Measurements from ENCODE around the gene LHX3.

The LHX3 gene

GRCh38 chr9:136229096-136230065 is 24.5 kb upstream of the LHX3 start:
- FAIRE-seq, result no peak

GRCh38 chr9:136228107-136228875 is 23.4 kb upstream of the LHX3 start:
- FAIRE-seq (no peak), DNase-seq (ENCODE audit: extremely low spot score, insufficient read length, low read depth) (no peak)

More at GRCh38 chr9:136229096-136230065, 24.5 kb upstream of the LHX3 start:
- DNase-seq (ENCODE audit: extremely low spot score, insufficient read length, low read depth), result no peak

- no peak for FAIRE-seq
Observed at GRCh38 chr9:136226680-136227407, 21.9 kb upstream of the LHX3 start.

GRCh38 chr9:136225748-136226679 is 21.1 kb upstream of the LHX3 start:
- FAIRE-seq, result no peak
- DNase-seq (ENCODE audit: extremely low spot score, insufficient read length, low read depth), result peak; percentile 73

More at GRCh38 chr9:136226680-136227407, 21.9 kb upstream of the LHX3 start:
- DNase-seq (ENCODE audit: extremely low spot score, insufficient read length, low read depth), result no peak

DNA sequence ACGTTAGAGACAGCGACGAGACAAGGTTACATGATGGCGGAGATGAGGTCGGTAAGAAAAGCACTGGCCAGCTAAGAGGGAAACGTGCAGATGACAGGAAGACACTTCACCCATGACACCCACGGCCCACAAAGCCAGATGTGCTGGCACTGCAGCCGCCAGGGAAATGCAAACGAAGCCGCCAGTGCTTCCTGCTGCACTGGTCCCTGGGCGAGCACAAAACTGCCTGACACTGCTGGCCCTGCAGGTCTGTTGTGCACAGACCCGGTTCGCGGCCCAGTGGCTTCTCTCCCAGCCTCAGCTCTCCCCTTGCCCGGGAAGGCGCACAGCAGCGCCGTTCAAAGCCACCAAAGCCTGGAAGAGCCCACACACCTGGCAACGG is 20.4 kb upstream of the LHX3 start:
- DNase-seq (ENCODE audit: extremely low spot score, insufficient read length, low read depth) (no peak), FAIRE-seq (peak; percentile 97)

- DNase-seq (ENCODE audit: extremely low spot score, insufficient read length, low read depth) (no peak), FAIRE-seq (no peak)
Observed at GRCh38 chr9:136223871-136224640, 19.1 kb upstream of the LHX3 start.

DNA sequence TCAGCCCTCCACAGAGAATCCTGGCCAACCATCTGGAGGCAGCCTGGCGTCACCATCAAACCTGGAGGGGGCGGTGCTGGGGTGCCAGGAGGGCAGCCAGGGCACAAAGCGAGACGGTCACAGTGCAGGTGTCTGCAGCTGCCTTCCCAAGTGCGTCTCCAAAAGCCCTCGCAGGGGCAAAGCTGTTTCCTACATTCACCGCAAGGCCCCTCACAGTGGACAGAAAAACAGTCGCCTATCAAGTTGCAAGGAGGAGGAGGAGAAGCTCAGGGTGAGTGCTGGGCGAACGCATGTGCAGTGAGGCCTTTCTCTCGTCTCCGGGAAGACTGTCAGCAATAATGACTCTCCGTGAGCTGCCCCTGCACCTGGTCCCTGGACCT is 18.0 kb upstream of the LHX3 start:
- no peak for FAIRE-seq

GRCh38 chr9:136222166-136222905 is 17.4 kb upstream of the LHX3 start:
- DNase-seq (ENCODE audit: extremely low spot score, insufficient read length, low read depth) (no peak), FAIRE-seq (no peak)

More for the DNA sequence above, 18.0 kb upstream of the LHX3 start:
- DNase-seq (ENCODE audit: extremely low spot score, insufficient read length, low read depth), result no peak

DNA sequence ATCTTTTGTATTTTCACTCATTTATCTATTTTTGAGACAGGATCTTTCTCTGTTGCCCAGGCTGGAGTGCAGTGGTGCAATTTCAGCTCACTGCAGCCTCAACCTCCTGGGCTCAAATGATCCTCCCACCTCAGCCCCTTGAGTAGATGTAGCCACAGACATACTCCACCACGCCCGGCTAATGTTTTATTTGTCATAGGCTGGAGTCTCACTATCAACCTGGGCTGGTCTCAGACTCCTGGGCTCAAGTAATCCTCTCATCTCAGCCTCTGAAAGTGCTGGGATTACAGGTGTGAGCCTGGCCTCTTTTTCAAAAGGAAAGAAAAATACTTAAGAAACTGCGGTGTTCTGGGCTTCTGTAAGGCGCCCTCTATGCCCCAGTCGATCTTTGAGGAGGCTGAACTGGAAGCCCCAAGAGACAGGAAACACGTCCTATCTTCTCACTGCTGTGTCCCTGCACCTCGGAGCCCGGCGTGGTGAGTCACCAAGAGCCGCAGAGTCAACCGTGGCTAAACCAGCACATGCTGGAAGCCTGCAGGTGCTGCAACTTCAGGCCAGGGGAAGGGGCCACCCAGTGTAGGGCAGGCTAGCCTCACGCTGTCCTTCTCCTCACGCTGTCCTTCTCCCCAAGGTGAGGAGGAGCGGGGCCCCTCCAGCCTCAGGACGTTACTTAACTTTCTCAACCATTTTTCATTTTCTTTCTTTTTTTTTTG is 15.2 kb upstream of the LHX3 start:
- no peak for DNase-seq (ENCODE audit: extremely low spot score, insufficient read length, low read depth)
- no peak for FAIRE-seq

GRCh38 chr9:136219276-136219675 is 14.3 kb upstream of the LHX3 start:
- DNase-seq (ENCODE audit: extremely low spot score, insufficient read length, low read depth), result no peak
- no peak for FAIRE-seq

- no peak for DNase-seq (ENCODE audit: extremely low spot score, insufficient read length, low read depth)
Observed at GRCh38 chr9:136218673-136219072, 13.7 kb upstream of the LHX3 start.

GRCh38 chr9:136218271-136218670 is 13.3 kb upstream of the LHX3 start:
- no peak for FAIRE-seq
- no peak for DNase-seq (ENCODE audit: extremely low spot score, insufficient read length, low read depth)

More at GRCh38 chr9:136218673-136219072, 13.7 kb upstream of the LHX3 start:
- FAIRE-seq, result no peak

DNA sequence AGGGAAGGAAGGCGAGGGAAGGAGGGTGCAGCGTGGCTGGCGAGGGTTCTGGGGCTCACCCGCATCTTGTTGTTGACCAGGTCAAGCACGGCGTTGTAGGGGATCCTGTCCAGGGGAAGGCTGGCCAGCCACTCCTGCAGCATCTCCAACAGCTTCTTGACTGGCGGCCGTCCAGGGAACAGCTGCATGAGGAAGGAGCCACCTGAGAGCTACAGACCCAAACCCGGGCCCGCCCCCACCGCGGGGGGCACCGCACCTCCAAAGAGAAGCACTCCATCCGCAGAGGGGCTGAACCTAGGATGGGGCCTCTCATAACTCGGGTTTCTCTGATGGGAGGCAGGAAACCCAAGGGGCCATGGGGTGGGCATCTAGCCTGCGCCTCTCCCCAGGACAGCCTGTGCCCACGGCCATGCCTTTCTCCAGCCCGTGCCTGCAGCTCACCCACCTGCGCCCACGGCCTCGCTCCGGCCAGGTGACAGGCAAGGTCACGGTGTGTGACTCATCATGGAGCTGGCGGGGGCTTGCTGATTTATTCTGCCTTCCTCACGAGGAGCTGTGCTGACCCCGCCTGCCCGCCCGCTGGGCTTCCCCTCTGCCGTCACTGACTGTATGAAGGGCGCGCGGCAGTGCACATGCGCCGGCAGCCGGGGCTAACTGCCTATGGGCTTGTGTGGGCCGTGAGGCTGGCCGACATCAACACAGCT is 11.8 kb upstream of the LHX3 start:
- FAIRE-seq (no peak), DNase-seq (ENCODE audit: extremely low spot score, insufficient read length, low read depth) (no peak)

- DNase-seq (ENCODE audit: extremely low spot score, insufficient read length, low read depth) (no peak), FAIRE-seq (no peak)
Observed at GRCh38 chr9:136213733-136214132, 8.8 kb upstream of the LHX3 start.

- no peak for FAIRE-seq
Observed at GRCh38 chr9:136212345-136212950, 7.5 kb upstream of the LHX3 start.

More at GRCh38 chr9:136212345-136212950, 7.5 kb upstream of the LHX3 start:
- no peak for DNase-seq (ENCODE audit: extremely low spot score, insufficient read length, low read depth)
